Lower leg skin (tissue), 4 donors: ENCODE measurements around the gene TMEM239. TPM values are rescaled to one million over a fixed set of nuclear protein-coding genes. Genes with fewer than 3 reads are reported as not detected.

ENCODE experiments used
- DNase-seq, 2 donors: peaks; one replicate each; pipeline ENCODE4 v3.0.0-alpha.2; 2019; ENCODE audit warnings: low spot score in 2 of 2
- H3K4me3 ChIP-seq: fragments of 200-600 bp; sonication (generic); 2 replicates; pipeline ENCODE4 v1.5.1; 2017; ENCODE audit warnings: mild to moderate bottlenecking, low read depth; ENCODE audit not compliant: poor library complexity, severe bottlenecking
- CTCF ChIP-seq, 3 donors: fragments of 450-650 bp; IDR thresholded peaks; one replicate each; pipeline ENCODE4 v1.5.1; 2016; ENCODE audit warnings: antibody characterized with exemption in 3 of 3, mild to moderate bottlenecking in 3 of 3, moderate library complexity in 2 of 3
- POLR2A ChIP-seq, 2 donors: fragments of 450-650 bp; IDR thresholded peaks; one replicate each; pipeline ENCODE4 v1.6.1; 2016 to 2017; ENCODE audit warnings: antibody characterized with exemption in 2 of 2, mild to moderate bottlenecking in 1 of 2, moderate library complexity in 1 of 2
- WGBS, 2 donors: methylation state at CpG; one replicate each; pipeline ENCODE4 v1.1.5; 2018; 5-methylcytosine and 5-hydroxymethylcytosine counted together
- intact Hi-C: fragments of 100-400 bp; cut with DNase I; formaldehyde crosslinking; loops from one replicate; pipeline ENCODE4 v1.15.0; 2023; ENCODE audit warnings: low total_unique reads
- total RNA-seq, 4 donors: library from RNA; depleted of rRNA; stranded (reverse); fragments of >200 nt; gene quantifications; one replicate each; pipeline ENCODE4 v1.1.0, GENCODE V29; 2016

Gene TMEM239
- total RNA-seq, 4 donors from 2014 or later: not detected

- TF ChIP-seq CTCF (IDR thresholded peaks at IDR 0.05): no peak
- no peak for TF ChIP-seq POLR2A (IDR thresholded peaks at IDR 0.05)
- DNase-seq: peak in 1 of 2 donors; percentile 81
- intact Hi-C loops: no loop called here
- 94 to 96% methylated on average over 19 of the region's 19 CpGs for WGBS, 2 donors
- H3K4me3 ChIP-seq: no peak overlapping the region
Measured at GRCh38 chr20:2838170-2838797, 22.1 kb downstream of the TMEM239 start.

GRCh38 chr20:2838847-2839671 lies 22.9 kb downstream of the TMEM239 start:
- intact Hi-C loops: no loop called here
- WGBS, 2 donors: 96 to 98% methylated on average over 12 to 15 of the region's 15 CpGs
- DNase-seq: peak in 1 of 2 donors; percentile 75
- no peak overlapping the region for H3K4me3 ChIP-seq
- TF ChIP-seq CTCF (IDR thresholded peaks at IDR 0.05): no peak
- TF ChIP-seq POLR2A (IDR thresholded peaks at IDR 0.05): no peak

DNA sequence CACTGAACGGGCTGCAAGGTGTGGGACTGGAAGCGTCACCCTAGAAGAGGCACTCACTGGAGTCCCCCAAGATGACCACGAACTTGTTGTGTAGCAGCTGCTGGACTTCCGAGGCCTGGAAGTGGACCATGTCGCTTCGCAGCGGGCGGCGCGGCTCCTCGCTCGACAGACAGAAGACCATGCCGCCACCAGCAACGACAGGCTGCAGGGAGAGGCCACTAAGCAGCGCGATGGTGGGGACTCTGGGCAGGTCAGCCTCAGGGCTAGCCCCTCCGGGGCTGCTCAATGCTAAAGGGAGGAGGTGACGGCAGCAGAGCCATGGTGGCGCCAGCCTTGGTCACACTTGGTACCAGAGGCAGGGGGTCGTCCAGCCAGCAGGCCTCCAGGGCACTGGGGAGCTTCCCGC lies 23.6 kb downstream of the TMEM239 start:
- peak in 1 of 2 donors; percentile 85 for DNase-seq
- intact Hi-C loops: no loop called here
- 76 to 92% methylated on average over 11 to 12 of the region's 21 CpGs for WGBS, 2 donors

GRCh38 chr20:2840138-2840966 lies 24.2 kb downstream of the TMEM239 start, which contains the start of the genes PCED1A and VPS16:
TSS of gene PCED1A (minus strand) at chr20:2840655. CDS start at chr20:2839912, 743 bp downstream.
TSS of gene VPS16 (plus strand) at chr20:2840745. CDS start at chr20:2840775, 30 bp downstream.
- intact Hi-C loops: no loop called here
- 1% methylated on average over 65 of the region's 98 CpGs; no CpG with 5 or more reads in 1 of the 2 donors for WGBS, 2 donors
- H3K4me3 ChIP-seq: peak within 1 kb of the TSS; percentile 90
- peak; percentile 81 to 97 for DNase-seq
- TF ChIP-seq CTCF (IDR thresholded peaks at IDR 0.05) (peak in 1 of 3 donors; percentile 44), POLR2A (IDR thresholded peaks at IDR 0.05) (no peak)

More for the DNA sequence above, 23.6 kb downstream of the TMEM239 start:
- TF ChIP-seq CTCF (IDR thresholded peaks at IDR 0.05) (no peak), POLR2A (IDR thresholded peaks at IDR 0.05) (no peak)
- peak overlapping the region; percentile 90 for H3K4me3 ChIP-seq

- H3K4me3 ChIP-seq: peak overlapping the region; percentile 90
- TF ChIP-seq POLR2A (IDR thresholded peaks at IDR 0.05) (no peak), CTCF (IDR thresholded peaks at IDR 0.05) (no peak)
- peak; percentile 54 to 95 for DNase-seq
- WGBS, 2 donors: 8% methylated on average over 21 to 28 of the region's 33 CpGs
- intact Hi-C loops: no loop called here
Measured at GRCh38 chr20:2840967-2841531, 24.9 kb downstream of the TMEM239 start.
